ENCODE data around the gene SGMS1.

SGMS1 gene

DNA sequence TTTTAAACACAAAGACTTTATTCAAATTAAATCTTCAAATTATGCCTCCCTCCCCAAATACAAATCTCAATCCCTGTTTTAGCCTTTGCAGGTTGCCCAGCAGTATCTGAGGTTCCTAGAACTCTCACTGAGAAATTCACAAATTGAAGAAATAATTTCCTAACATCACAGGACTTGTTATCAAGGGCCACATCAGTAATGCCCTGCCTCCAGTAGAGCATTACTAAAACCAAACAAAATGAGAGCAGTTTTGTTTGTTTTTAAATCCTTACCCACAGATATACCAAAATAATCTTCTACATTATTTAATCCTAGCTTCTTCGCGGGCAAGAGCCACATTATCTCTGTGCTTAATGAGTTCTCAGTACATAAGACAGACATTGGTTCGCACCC, 152.2 kb downstream of the SGMS1 start:
- TF ChIP-seq, protein P1, sequence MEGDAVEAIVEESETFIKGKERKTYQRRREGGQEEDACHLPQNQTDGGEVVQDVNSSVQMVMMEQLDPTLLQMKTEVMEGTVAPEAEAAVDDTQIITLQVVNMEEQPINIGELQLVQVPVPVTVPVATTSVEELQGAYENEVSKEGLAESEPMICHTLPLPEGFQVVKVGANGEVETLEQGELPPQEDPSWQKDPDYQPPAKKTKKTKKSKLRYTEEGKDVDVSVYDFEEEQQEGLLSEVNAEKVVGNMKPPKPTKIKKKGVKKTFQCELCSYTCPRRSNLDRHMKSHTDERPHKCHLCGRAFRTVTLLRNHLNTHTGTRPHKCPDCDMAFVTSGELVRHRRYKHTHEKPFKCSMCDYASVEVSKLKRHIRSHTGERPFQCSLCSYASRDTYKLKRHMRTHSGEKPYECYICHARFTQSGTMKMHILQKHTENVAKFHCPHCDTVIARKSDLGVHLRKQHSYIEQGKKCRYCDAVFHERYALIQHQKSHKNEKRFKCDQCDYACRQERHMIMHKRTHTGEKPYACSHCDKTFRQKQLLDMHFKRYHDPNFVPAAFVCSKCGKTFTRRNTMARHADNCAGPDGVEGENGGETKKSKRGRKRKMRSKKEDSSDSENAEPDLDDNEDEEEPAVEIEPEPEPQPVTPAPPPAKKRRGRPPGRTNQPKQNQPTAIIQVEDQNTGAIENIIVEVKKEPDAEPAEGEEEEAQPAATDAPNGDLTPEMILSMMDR (conservative IDR thresholded peaks at IDR 0.05; ENCODE audit: low read depth, low read length), result no peak
- no peak overlapping the region for H3K4me3 ChIP-seq (ENCODE audit: low read depth, low read length)

DNA sequence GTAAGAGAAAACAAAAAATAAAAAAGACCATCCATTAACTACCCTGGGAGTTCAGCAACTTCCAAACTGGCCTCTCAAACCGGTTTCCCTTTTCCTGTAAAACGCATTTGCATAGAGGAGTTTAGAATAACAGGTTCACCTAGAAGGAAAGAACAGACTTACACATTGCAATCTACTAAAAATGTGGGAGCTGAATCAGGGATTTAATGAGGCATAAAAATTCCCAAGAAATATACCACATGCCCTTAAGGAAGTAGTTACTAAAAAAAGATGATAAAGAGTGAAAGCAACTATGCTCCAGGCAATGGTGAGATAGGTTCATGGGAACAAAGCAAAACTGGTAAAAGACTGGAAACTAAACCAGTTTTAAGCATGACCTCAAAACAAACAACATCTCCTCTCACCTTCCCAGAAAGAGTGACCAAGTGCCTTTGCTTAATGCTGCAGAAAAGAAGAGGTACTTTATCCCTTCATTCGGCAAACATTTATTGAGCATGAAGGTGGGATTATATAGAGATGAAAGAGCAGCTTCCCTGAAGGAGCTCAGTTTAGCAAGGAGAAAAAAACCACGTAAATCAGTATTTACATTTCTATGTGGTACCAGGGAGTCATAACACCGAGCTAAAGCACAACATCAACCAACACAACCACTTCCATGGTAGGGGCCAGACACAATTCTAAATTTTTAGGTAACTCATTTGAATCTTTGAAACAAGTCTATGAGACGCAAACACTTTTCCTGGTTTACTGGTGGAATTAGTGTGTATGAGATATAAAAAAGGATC, 152.8 kb downstream of the SGMS1 start:
- TF ChIP-seq, protein P1 (conservative IDR thresholded peaks at IDR 0.05; ENCODE audit: low read depth, low read length), result no peak
- no peak for DNase-seq (ENCODE audit: low read depth)
- no peak overlapping the region for H3K4me3 ChIP-seq (ENCODE audit: low read depth, low read length)

More for the DNA sequence above, 152.2 kb downstream of the SGMS1 start:
- DNase-seq (ENCODE audit: low read depth), result no peak

DNA sequence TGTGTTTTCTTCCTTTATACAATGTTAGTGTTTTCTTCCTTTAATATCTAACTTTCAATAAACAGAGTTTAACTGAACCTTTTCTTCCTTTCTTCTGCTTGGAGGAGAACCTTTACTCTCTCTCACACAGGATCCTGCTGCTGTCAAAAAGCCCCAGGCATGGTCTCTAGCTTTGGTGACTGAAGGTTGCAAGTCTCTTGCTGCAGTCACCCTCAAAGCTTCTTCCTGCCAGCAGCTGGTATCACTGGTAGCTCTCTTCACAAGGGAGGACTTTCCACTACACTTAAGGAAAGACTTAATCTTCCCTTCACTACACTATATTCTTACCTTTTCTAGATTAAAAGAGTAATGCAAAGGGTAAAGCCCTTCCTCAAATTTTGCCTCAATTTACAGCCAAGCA, 153.4 kb downstream of the SGMS1 start:
- TF ChIP-seq, protein P1 (conservative IDR thresholded peaks at IDR 0.05; ENCODE audit: low read depth, low read length), result no peak
- DNase-seq (ENCODE audit: low read depth), result no peak
- no peak overlapping the region for H3K4me3 ChIP-seq (ENCODE audit: low read depth, low read length)

DNA sequence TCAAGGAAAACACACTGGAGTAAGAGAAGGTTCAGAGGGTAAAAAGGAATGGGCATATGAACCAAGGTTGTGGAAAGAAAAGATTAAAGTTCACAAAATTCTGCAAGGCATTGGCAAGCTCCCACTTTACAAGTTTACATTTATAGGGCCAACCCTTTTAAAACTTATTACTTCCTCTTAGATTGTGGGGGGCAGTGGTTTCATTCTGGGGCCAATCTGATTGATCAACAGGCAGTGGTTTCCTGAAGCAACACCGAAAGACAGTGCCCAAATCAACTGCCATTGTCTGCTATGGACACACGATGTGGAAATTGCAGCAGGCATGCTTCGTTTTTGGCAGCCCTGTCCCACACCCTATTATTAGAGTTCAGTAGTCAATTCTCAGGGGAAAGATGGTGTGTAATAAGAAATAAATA, 154.0 kb downstream of the SGMS1 start:
- no peak overlapping the region for H3K4me3 ChIP-seq (ENCODE audit: low read depth, low read length)
- DNase-seq (ENCODE audit: low read depth), result no peak
- TF ChIP-seq, protein P1 (conservative IDR thresholded peaks at IDR 0.05; ENCODE audit: low read depth, low read length), result no peak

DNA sequence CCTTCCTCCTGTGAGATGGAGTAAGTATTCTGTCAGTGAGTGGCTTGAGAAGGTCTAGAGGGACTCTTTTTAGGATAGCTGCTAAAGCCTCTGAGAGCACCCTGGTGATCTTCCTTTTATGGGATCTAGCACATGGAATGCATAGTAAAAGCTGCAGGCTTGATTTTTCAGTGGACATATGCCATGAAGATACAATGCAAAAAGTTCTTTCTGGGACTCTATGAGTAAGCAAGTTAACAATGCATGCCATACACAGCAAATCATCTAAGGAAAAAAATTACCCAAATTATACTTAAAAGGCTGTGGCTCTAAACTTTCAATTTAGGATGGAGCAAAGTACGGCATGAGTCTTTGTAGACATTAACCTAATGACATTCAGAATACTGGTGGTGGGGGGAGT, 154.5 kb downstream of the SGMS1 start:
- DNase-seq (ENCODE audit: low read depth), result peak; percentile 36
- TF ChIP-seq, protein P1 (conservative IDR thresholded peaks at IDR 0.05; ENCODE audit: low read depth, low read length), result no peak
- H3K4me3 ChIP-seq (ENCODE audit: low read depth, low read length), result no peak overlapping the region

DNA sequence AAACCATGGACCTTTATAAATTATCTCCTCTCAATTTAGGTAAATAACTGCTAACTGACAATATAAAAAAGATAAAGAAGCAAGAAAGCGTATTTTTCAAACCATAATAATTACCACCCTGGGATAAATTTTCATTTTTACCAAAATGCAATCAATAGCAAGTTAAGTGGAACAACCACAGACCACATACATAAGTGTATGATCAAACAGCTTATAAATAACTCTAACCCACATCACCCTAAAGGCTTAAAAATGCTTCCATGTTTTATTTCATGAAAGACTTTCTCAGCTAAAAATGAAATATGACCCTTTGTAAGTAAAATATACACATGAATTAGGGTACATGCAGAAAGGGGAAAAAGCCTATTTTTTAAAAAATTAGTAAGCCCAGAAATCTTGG, 156.5 kb downstream of the SGMS1 start:
- TF ChIP-seq, protein P1 (conservative IDR thresholded peaks at IDR 0.05; ENCODE audit: low read depth, low read length), result no peak
- H3K4me3 ChIP-seq (ENCODE audit: low read depth, low read length), result no peak overlapping the region
- no peak for DNase-seq (ENCODE audit: low read depth)

DNA sequence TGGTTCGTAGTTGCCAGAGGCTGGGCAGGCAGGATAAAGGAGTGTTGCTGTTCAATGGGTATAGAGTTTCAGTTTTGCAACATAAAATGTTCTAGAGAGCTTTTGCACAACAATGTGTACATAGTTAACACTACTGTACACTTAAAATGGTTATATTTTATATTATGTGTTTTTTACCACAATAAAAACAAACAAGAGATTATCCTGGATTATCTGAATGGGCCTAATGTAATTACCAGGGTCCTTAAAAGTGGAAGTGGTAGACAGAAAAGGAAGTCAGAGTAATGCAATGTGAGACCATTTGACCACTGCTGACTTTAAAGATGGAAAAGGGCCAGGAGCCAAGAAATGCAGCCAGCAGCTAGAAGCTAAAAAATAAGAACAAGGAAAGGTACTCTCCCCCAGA, 159.7 kb downstream of the SGMS1 start:
- TF ChIP-seq, protein P1 (conservative IDR thresholded peaks at IDR 0.05; ENCODE audit: low read depth, low read length), result no peak
- DNase-seq (ENCODE audit: low read depth), result peak; percentile 74
- no peak overlapping the region for H3K4me3 ChIP-seq (ENCODE audit: low read depth, low read length)
